K562 (cell line): ENCODE measurements around the gene MXI1. TPM values are rescaled to one million over a fixed set of nuclear protein-coding genes. Genes with fewer than 3 reads are reported as not detected.

Experiments used
- ASH1L ChIP-seq: fragments of 450-650 bp; IDR thresholded peaks from 2 replicates; pipeline ENCODE4 v1.6.1; 2018; ENCODE audit warnings: borderline replicate concordance, mild to moderate bottlenecking, low read depth; ENCODE audit not compliant: partially characterized antibody
- DDX20 ChIP-seq: fragments of 450-650 bp; IDR thresholded peaks from 2 replicates; pipeline ENCODE4 v1.6.1; 2016; ENCODE audit warnings: missing genetic modification characterization, low read depth, mild to moderate bottlenecking, missing compliant biosample characterization, moderate library complexity
- ELK1 ChIP-seq: sonication (generic); formaldehyde crosslinking; IDR thresholded peaks from 2 replicates; pipeline ENCODE4 v1.8.1; 2022; ENCODE audit warnings: missing genetic modification reagents
- ELK3 ChIP-seq: fragments of 450-650 bp; formaldehyde crosslinking; IDR thresholded peaks from 2 replicates; pipeline ENCODE4 v1.4.0; 2020; ENCODE audit warnings: mild to moderate bottlenecking
- ESRRA ChIP-seq: fragments of 450-650 bp; IDR thresholded peaks from 2 replicates; pipeline ENCODE4 v1.6.1; 2014; ENCODE audit warnings: low read depth, mild to moderate bottlenecking, moderate library complexity, borderline replicate concordance
- FOXA3 ChIP-seq, 2 experiments: fragments of 450-650 bp in 1 of 2; sonication (generic) in 1 of 2; formaldehyde crosslinking; IDR thresholded peaks in 1 of 2; conservative IDR thresholded peaks in 1 of 2; 2 replicates each; pipeline versions ENCODE4 v1.4.0 to v1.8.0; 2020 to 2022; ENCODE audit warnings: mild to moderate bottlenecking in 2 of 2, missing genetic modification reagents in 1 of 2
- GTF2E2 ChIP-seq: fragments of 200-800 bp; sonication (Bioruptor generic); IDR thresholded peaks from 2 replicates; pipeline ENCODE4 v1.6.1; 2016; ENCODE audit warnings: missing genetic modification characterization, missing compliant biosample characterization
- HMG20B ChIP-seq: fragments of 250-450 bp; sonication (Bioruptor Pico); IDR thresholded peaks from 2 replicates; pipeline ENCODE4 v1.5.0; 2021; ENCODE audit warnings: mild to moderate bottlenecking
- MAFF ChIP-seq: IDR thresholded peaks from 2 replicates; pipeline ENCODE4 v1.6.1; 2012; ENCODE audit warnings: low read length, improper control_type of control experiment
- MECOM ChIP-seq: fragments of 250-450 bp; sonication (Bioruptor Pico); IDR thresholded peaks from 2 replicates; pipeline ENCODE4 v1.8.0; 2022; ENCODE audit warnings: inconsistent platforms
- MTA1 ChIP-seq: fragments of 450-650 bp; IDR thresholded peaks from 2 replicates; pipeline ENCODE4 v1.6.1; 2017; ENCODE audit warnings: borderline replicate concordance
- NELFE ChIP-seq: IDR thresholded peaks from 2 replicates; pipeline ENCODE4 v1.6.1; 2011; ENCODE audit warnings: mild to moderate bottlenecking; ENCODE audit not compliant: insufficient read depth, insufficient read length
- NFIC ChIP-seq: fragments of 450-650 bp; IDR thresholded peaks from 2 replicates; pipeline ENCODE4 v1.6.1; 2017; ENCODE audit warnings: mild to moderate bottlenecking, inconsistent platforms
- PPARD ChIP-seq: fragments of 250-450 bp; sonication (Bioruptor Pico); IDR thresholded peaks from 2 replicates; pipeline ENCODE4 v1.8.0; 2022; ENCODE audit warnings: inconsistent platforms, mild to moderate bottlenecking, moderate library complexity
- PRDM10 ChIP-seq: fragments of 450-650 bp; IDR thresholded peaks from 2 replicates; pipeline ENCODE4 v1.6.1; 2018; ENCODE audit not compliant: partially characterized antibody
- RFX1 ChIP-seq: fragments of 450-650 bp; IDR thresholded peaks from 2 replicates; pipeline ENCODE4 v1.6.1; 2016; ENCODE audit warnings: mild to moderate bottlenecking, moderate library complexity
- SMARCC2 ChIP-seq: fragments of 450-650 bp; IDR thresholded peaks from 2 replicates; pipeline ENCODE4 v1.6.1; 2017; ENCODE audit warnings: antibody characterized with exemption, moderate library complexity, mild to moderate bottlenecking, low read depth
- TBL1XR1 ChIP-seq, 2 experiments: IDR thresholded peaks; 2 replicates each; pipeline ENCODE4 v1.6.1; 2012; ENCODE audit warnings: improper control_type of control experiment in 2 of 2, low read length in 2 of 2, mild to moderate bottlenecking in 1 of 2
- ZBTB8A ChIP-seq: fragments of 450-650 bp; IDR thresholded peaks from 2 replicates; pipeline ENCODE4 v1.6.1; 2018; ENCODE audit warnings: mild to moderate bottlenecking, moderate library complexity; ENCODE audit not compliant: partially characterized antibody
- ZNF282 ChIP-seq: sonication (generic); formaldehyde crosslinking; IDR thresholded peaks from 2 replicates; pipeline ENCODE4 v1.8.1; 2023; ENCODE audit warnings: missing genetic modification reagents
- ZNF77 ChIP-seq: fragments of 250-450 bp; sonication (Bioruptor Pico); IDR thresholded peaks from 2 replicates; pipeline ENCODE4 v1.5.0; 2020
- ZNF785 ChIP-seq: fragments of 250-450 bp; sonication (Bioruptor Pico); IDR thresholded peaks from 2 replicates; pipeline ENCODE4 v1.4.0; 2020; ENCODE audit warnings: mild to moderate bottlenecking
- polyA plus RNA-seq, 8 experiments: library from polyadenylated mRNA; depleted of rRNA in 4 of 8; stranded (reverse) in 5 of 8; unstranded in 3 of 8; fragments of >200 nt; fragmentation: Nextera tagmentation in 2 of 8; fragmentation: Illumina TruSeq in 1 of 8; extraction: Ambion mirVana in 2 of 8; extraction: Trizol in 1 of 8; gene quantifications; 2 replicates each; pipeline versions ENCODE4 v1.2.1 to v1.2.3, GENCODE V29; 2011 to 2014; ENCODE audit warnings: inconsistent platforms in 1 of 8, missing spikeins in 1 of 8
- total RNA-seq, 7 experiments: library from RNA; depleted of rRNA in 6 of 7; stranded (reverse); fragments of >200 nt in 6 of 7; fragmentation: Illumina TruSeq in 2 of 7; extraction: Trizol in 2 of 7; gene quantifications; 2 replicates each; pipeline versions ENCODE4 v1.2.1 to v1.2.3, GENCODE V29; 2011 to 2021; ENCODE audit warnings: low replicate concordance in 1 of 7

Gene MXI1
- total and polyA plus RNA-seq, 9 of the 15 experiments (the other 6 are each of a cell fraction or from before 2014, with no cell fraction given), result 9.1 to 23.7 (median 14.8) TPM

GRCh38 chr10:110225756-110226542 is 18.5 kb downstream of the MXI1 start (continued):
- TF ChIP-seq ELK3 (CRISPR knock-in tag), result no peak
- TF ChIP-seq NFIC, result peak; percentile 42; the same call in 1 of the 2 replicates
- TF ChIP-seq DDX20 (tag), result no peak
- no peak for TF ChIP-seq FOXA3 (CRISPR knock-in tag; conservative IDR thresholded peaks at IDR 0.05 in 1 of 2, IDR thresholded peaks at IDR 0.05 in 1 of 2)
- no peak for TF ChIP-seq ZNF77
- TF ChIP-seq ZNF785 (CRISPR knock-in tag), result no peak
- TF ChIP-seq MAFF, result no peak
- TF ChIP-seq PRDM10, result no peak
- peak; percentile 72 for TF ChIP-seq MTA1
- no peak for TF ChIP-seq RFX1
- TF ChIP-seq TBL1XR1 (IDR thresholded peaks at IDR 0.05; ENCODE audit: low read length in 2 of 2), result no peak
- no peak for TF ChIP-seq PPARD (CRISPR knock-in tag)
- TF ChIP-seq HMG20B (CRISPR knock-in tag), result no peak
- TF ChIP-seq SMARCC2, result no peak
- TF ChIP-seq ESRRA, result no peak
- no peak for TF ChIP-seq ELK1 (CRISPR knock-in tag)
- TF ChIP-seq ZNF282, result no peak
- no peak for TF ChIP-seq ZBTB8A
- no peak for TF ChIP-seq GTF2E2 (tag)
- TF ChIP-seq MECOM (CRISPR knock-in tag), result no peak
- no peak for TF ChIP-seq NELFE
- no peak for TF ChIP-seq ASH1L
